ENCODE results near the gene ENG. TPM values are rescaled to one million over a fixed set of nuclear protein-coding genes. Genes with fewer than 3 reads are reported as not detected.

Gene ENG
- total RNA-seq, 1 donor from 2014 or later, result 32.2 TPM

DNA sequence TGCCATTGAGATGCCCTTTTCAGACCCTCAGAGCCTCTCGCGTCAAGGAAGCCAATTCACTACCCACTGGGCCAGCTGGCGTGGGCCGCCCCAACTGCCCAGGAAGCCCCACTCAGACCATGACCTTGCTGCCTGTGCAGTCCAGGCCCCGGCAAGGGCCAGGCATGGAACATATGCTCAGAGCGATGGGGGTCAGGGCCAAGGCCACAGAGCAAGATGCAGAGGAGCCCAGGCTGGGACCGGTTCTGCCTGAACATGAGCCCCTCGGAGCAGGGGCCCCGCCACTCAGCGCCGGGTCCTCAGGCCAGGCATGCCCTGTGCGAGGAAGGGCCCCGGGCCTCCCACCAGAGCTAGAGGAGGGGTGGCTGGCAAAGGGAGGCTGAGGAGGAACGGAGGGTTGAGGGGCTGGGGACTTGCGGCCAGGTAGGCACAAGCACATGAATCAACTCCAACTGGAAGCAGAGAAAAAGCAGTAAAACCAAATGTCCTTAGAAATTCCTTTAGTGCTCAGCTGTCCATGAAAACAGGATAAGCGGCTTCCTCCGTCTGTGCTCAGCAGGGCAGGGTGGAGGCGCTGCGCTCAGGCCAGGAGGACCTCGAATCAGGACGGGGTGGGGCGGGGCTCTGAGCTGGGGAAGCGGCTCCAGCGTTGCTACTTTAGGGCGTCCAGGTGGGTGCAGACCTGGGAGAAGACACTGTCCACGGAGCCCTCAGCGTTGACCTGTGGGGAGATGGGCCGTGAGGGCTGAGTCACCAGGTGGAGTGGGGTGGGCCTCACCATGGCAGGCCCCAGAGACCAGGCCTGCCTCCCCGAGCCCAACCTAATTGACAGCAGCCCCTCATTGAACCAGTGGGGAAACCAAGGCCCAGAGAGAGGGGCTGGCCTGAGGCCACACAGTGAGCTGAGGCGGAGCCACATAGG is 13.2 kb upstream of the ENG start:
- H3K4me3 Mint-ChIP-seq, result no peak overlapping the region
- no peaks in the 10 kb centered on the region for H3K27me3 Mint-ChIP-seq (ENCODE audit: insufficient read depth)
- peaks cover 4% of the 10 kb centered on the region for H3K36me3 Mint-ChIP-seq (ENCODE audit: low read depth)
- H3K4me1 Mint-ChIP-seq (ENCODE audit: low read depth), result peaks cover 19% of the 10 kb centered on the region
- no peak for DNase-seq (ENCODE audit: low spot score)
- H3K9me3 Mint-ChIP-seq, result no peaks in the 10 kb centered on the region
- intact Hi-C loops (cut with micrococcal nuclease), result no loop called here
- no peak overlapping the region for H3K27ac Mint-ChIP-seq

DNA sequence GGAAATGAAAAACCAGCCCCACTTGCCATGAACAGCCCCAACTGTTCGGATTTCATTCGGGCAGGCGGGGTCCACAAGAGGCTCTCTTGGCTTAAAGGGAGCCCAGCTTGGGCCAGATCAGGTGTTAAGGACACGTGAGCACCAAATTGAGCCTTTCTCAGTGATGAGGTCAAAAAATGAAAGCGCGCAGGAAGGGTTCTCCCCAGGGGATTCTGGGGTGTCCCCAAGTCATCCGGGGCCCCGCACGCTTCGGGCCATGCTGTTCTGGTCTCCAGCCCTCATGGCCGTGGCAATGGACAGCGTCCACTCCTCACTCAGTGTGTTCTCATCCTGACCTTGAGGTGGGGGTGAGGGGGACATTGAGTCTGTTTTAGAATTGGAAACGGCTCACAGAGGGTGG is 12.1 kb upstream of the ENG start:
- intact Hi-C loops (cut with micrococcal nuclease), result no loop called here
- H3K27me3 Mint-ChIP-seq (ENCODE audit: insufficient read depth), result no peaks in the 10 kb centered on the region
- H3K4me3 Mint-ChIP-seq, result no peak overlapping the region
- no peaks in the 10 kb centered on the region for H3K9me3 Mint-ChIP-seq
- peaks cover 4% of the 10 kb centered on the region for H3K36me3 Mint-ChIP-seq (ENCODE audit: low read depth)
- DNase-seq (ENCODE audit: low spot score), result no peak
- H3K4me1 Mint-ChIP-seq (ENCODE audit: low read depth), result peaks cover 23% of the 10 kb centered on the region
- no peak overlapping the region for H3K27ac Mint-ChIP-seq

DNA sequence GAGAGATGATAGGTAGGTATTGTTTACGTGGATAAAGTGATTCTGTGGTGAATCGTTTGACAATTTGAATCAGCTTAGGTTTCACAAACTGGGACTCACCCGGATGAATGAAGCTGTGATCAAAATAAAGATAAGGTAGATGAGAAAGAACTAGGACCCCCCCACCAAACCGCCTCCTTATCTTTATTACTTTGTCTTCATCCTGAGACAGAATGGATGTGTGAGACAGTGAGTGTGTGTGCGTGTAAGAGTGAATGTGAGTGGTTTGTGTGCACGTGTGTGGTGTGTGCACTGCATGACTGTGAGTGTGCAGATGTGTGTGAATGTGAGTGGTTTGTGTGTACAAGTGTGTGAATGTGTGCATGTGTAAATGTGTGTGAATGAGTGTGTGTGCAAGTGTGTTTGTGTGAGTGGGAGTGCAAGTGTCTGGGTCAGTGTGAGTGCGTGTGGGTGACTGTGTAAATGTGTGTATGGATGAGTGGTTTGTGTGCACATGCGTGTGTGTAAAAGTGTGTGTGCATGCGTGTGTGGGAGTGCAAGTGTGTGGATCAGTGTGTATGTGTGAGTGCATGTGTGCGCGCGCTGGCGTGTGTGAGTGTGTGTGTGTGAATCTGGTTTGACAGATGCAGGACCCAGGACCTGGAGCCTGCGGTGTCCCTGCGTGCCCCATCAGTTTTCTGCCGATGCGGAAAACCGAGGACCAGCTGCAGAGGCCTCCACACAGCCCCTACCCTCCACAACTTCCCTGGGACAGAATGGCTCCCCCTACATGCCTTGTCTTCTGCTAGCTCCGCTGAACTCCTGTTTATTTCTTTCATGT is 11.4 kb upstream of the ENG start:
- intact Hi-C loops (cut with micrococcal nuclease), result no loop called here
- H3K4me3 Mint-ChIP-seq, result no peak overlapping the region

DNA sequence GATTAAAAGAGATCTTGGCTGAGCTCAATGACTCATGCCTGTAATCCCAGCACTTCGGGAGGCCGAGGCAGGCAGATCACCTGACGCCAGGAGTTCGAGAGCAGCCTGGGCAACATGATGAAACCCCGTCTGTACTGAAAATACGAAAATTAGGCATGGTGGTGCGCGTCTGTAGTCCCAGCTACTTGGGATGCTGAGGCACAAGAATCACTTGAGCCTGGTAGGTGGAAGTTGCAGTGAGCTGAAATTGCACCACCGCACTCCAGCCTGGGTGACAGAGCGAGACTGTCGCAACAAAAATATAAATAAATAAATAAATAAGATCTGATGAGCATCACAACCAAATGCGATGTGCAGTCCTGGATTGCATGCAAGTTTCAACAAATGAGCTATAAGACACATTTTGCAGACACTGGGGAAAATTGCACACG is 8.7 kb upstream of the ENG start:
- no peaks in the 10 kb centered on the region for H3K9me3 Mint-ChIP-seq
- H3K4me3 Mint-ChIP-seq, result no peak overlapping the region
- peaks cover 4% of the 10 kb centered on the region for H3K36me3 Mint-ChIP-seq (ENCODE audit: low read depth)
- peaks cover 27% of the 10 kb centered on the region for H3K4me1 Mint-ChIP-seq (ENCODE audit: low read depth)
- peaks cover 3% of the 10 kb centered on the region for H3K27me3 Mint-ChIP-seq (ENCODE audit: insufficient read depth)
- intact Hi-C loops (cut with micrococcal nuclease), result no loop called here
- H3K27ac Mint-ChIP-seq, result peak overlapping the region; percentile 73
- no peak for DNase-seq (ENCODE audit: low spot score)

More for the DNA sequence above, 11.4 kb upstream of the ENG start:
- H3K36me3 Mint-ChIP-seq (ENCODE audit: low read depth), result peaks cover 4% of the 10 kb centered on the region
- H3K4me1 Mint-ChIP-seq (ENCODE audit: low read depth), result peaks cover 27% of the 10 kb centered on the region
- no peaks in the 10 kb centered on the region for H3K27me3 Mint-ChIP-seq (ENCODE audit: insufficient read depth)
- H3K9me3 Mint-ChIP-seq, result no peaks in the 10 kb centered on the region
- no peak for DNase-seq (ENCODE audit: low spot score)
- peak overlapping the region; percentile 59 for H3K27ac Mint-ChIP-seq

DNA sequence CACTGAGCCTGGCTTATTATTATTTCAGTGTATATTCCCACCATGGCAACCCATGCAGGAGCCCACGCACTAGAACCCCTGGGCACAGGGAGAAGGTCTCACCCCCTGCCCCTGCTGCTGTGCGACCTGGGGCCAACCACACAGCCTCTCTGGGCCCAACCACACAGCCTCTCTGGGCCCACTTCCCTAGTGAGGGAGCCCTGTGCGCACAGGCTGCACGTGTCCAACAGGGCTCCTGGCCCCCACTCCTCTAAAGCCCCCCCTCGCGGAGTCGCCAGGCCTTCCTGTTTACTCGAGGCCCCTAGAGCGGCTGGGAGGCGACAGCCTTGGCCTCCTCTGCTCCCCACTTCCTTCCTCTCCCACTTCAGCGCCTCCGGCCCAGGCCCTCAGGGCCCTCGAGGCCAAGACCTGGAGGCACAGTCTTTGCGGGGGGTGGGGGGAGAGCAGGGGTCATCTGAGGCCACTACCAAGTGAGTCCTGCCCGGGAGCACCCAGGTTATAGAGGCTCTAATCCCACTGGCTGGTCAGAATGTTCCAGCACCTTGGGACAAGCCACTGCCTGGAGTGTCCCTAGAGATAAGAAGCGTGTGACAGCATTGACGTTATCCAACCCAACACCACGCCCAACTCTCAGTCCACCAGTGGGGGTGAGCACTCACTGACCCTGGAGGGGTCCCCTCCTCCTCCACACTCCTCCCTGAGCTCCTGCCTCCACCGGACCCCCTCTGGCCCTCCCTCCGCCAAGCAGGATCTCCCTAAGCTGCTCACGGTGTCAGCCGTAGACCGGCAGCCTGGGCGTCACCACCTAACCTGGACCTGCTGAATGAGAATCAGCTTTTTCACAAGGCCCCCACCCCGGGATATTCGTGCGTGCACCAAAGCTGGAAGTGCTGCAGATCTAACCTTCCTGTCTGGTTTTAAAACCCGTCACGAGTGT is 7.9 kb upstream of the ENG start:
- Mint-ChIP-seq H3K4me3 (no peak overlapping the region), H3K36me3 (ENCODE audit: low read depth) (peaks cover 4% of the 10 kb centered on the region)
- DNase-seq (ENCODE audit: low spot score), result peak; percentile 24

DNA sequence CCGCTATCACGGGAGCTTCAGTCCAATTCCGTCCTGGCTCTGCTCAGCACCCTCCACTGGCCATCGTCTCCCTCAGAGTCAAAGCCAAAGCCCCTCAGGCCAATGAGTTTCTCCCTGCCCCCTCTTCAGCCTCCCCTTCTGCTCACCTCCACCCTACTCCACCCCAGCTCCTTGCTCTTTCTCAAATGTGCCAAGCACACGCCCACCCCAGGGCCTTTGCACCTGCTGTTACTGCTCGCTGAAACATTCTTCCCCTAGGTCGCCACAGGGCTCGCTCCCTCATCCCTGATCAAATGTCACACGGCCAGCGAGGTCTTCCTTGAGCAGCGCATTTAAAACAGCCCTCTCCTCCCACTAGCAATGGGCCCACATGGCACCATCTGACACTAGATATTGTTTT is 6.3 kb upstream of the ENG start:
- Mint-ChIP-seq H3K9me3 (no peaks in the 10 kb centered on the region), H3K27ac (no peak overlapping the region)

More for the DNA sequence above, 7.9 kb upstream of the ENG start:
- Mint-ChIP-seq H3K9me3 (no peaks in the 10 kb centered on the region), H3K4me1 (ENCODE audit: low read depth) (peaks cover 27% of the 10 kb centered on the region), H3K27ac (peak overlapping the region; percentile 73), H3K27me3 (ENCODE audit: insufficient read depth) (peaks cover 3% of the 10 kb centered on the region)
- intact Hi-C loops (cut with micrococcal nuclease), result no loop called here

DNA sequence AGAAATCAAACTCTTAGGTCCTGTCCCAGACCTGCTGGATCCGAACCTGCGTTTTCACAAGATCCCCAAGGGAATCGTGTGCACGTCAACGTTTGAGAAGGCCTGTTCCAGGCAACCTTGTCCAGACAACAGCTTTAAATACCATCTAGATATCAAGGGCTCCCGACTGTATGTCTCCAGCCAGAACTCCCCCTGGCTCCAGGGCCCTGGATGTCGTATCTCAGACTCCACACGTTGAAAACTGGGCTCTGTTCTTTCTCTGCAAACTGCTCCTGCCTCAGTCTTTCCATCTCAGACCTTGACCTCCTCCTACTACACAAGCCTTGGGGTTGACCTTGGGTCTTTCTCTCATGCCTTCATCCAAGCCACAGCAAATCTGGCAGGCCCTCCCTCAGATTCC is 5.8 kb upstream of the ENG start:
- no peak overlapping the region for H3K4me3 Mint-ChIP-seq
- no peak overlapping the region for H3K27ac Mint-ChIP-seq
- H3K27me3 Mint-ChIP-seq (ENCODE audit: insufficient read depth), result peaks cover 3% of the 10 kb centered on the region
- no peaks in the 10 kb centered on the region for H3K9me3 Mint-ChIP-seq
- intact Hi-C loops (cut with micrococcal nuclease), result no loop called here
- no peak for DNase-seq (ENCODE audit: low spot score)
- H3K4me1 Mint-ChIP-seq (ENCODE audit: low read depth), result peaks cover 19% of the 10 kb centered on the region
- H3K36me3 Mint-ChIP-seq (ENCODE audit: low read depth), result no peaks in the 10 kb centered on the region

More for the DNA sequence above, 6.3 kb upstream of the ENG start:
- H3K27me3 Mint-ChIP-seq (ENCODE audit: insufficient read depth), result peaks cover 3% of the 10 kb centered on the region
- peaks cover 1% of the 10 kb centered on the region for H3K36me3 Mint-ChIP-seq (ENCODE audit: low read depth)
- no peak overlapping the region for H3K4me3 Mint-ChIP-seq
- intact Hi-C loops (cut with micrococcal nuclease), result no loop called here
- DNase-seq (ENCODE audit: low spot score), result no peak
- H3K4me1 Mint-ChIP-seq (ENCODE audit: low read depth), result peaks cover 24% of the 10 kb centered on the region

DNA sequence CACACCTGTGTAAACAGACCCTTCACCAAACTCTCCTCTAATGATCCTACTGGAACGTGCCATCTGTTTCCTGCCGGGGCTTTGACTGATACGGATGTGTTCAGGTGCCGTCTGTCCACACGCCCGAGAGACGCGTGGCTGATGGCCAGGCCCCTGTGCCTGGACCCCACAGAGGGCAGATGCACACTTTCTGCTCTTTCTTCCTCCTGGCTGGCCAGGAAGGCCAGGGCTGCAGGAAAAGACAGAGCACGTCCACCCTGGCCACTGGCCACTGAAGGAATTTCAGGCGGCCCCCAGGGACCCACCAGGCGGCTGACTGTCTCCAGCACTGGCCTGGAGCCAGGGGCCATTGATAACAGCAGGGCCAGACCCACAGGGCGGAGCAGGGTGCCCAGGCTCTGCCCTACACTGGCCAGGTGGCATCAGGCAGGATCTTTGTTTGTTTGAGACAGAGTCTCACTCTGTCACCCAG is 3.6 kb upstream of the ENG start:
- Mint-ChIP-seq H3K36me3 (ENCODE audit: low read depth) (no peaks in the 10 kb centered on the region), H3K27ac (no peak overlapping the region), H3K4me3 (no peak overlapping the region), H3K9me3 (no peaks in the 10 kb centered on the region), H3K4me1 (ENCODE audit: low read depth) (peaks cover 16% of the 10 kb centered on the region), H3K27me3 (ENCODE audit: insufficient read depth) (peaks cover 3% of the 10 kb centered on the region)
- DNase-seq (ENCODE audit: low spot score), result no peak
- intact Hi-C loops (cut with micrococcal nuclease), result no loop called here

DNA sequence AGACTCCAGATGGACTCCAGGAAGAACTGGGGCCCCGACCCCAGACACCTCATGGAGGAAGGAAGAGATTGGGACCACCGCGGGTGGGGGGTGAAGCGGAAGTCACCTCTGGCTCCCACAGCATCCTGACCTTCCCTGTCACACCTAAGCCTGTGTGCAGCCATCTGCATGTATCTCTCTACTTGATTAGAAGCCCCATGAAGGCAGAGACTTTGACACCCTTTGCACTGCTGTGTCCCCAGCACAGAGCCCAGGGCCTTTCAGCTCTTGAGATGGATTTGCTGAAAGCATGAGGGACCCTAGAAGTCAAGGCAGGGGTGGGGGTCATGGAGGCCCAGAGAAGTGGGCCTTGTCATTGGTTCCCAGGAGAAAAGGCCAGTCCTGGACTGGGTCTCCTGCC is 2.8 kb upstream of the ENG start:
- Mint-ChIP-seq H3K27me3 (ENCODE audit: insufficient read depth) (peaks cover 3% of the 10 kb centered on the region), H3K36me3 (ENCODE audit: low read depth) (peaks cover under 1% of the 10 kb centered on the region), H3K9me3 (peaks cover under 1% of the 10 kb centered on the region), H3K27ac (no peak overlapping the region), H3K4me1 (ENCODE audit: low read depth) (peaks cover 17% of the 10 kb centered on the region), H3K4me3 (no peak overlapping the region)
- DNase-seq (ENCODE audit: low spot score), result no peak
- intact Hi-C loops (cut with micrococcal nuclease), result no loop called here

DNA sequence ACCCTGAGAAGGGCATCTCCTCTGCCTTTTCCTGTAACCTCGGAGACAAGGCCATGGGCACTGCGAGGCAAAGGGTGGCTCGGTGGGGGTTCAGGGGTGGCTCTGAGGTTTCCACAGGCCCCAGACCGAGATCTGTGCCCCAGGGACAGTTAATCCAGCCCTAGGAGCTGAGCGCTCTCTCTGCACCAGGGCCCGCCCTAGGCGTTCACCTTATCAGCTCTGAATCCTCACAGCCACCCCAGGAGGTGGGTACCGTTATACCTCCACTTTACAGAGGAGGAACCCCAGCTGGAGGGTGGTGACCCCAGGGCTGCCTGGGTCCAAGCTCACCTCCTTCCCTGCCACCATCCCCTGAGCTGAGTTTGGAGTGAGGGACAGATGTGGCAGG is 2.3 kb upstream of the ENG start:
- Mint-ChIP-seq H3K36me3 (ENCODE audit: low read depth) (peaks cover 5% of the 10 kb centered on the region), H3K27ac (no peak overlapping the region), H3K4me3 (no peak overlapping the region), H3K27me3 (ENCODE audit: insufficient read depth) (peaks cover 3% of the 10 kb centered on the region), H3K9me3 (peaks cover 4% of the 10 kb centered on the region), H3K4me1 (ENCODE audit: low read depth) (peaks cover 22% of the 10 kb centered on the region)
- DNase-seq (ENCODE audit: low spot score), result no peak
- intact Hi-C loops (cut with micrococcal nuclease), result no loop called here

DNA sequence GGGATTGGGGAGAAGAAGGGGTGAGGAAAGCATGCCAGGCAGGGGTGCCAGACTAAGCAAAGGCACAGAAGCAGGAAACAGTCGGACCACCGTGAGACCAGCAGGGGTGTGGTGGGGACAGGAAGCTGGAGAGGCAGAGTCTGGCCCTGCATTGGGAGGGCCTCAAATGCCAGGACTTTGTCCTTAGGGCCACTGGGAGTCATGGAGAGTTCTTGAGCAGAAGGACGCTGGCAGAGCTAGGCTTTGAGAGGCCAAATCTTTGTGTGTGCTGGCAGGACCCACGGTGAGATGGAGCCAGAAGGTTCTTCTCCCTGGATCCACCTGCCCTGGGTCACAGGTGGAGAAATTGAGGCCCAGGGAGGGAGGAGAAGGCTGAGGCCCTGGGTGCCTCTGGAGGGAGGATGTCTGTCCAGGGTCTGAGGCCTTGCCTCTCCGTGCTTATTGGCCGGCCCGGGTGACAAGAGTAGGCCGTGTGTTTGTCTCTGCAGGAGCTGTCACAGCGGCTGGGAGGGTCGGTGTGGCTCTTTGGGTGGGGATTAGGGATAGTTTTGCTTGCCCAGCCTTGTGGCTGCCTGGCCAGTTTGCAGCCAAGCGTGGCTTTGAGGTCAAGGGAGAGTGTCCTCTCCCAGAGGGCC is 1.8 kb upstream of the ENG start:
- Mint-ChIP-seq H3K27me3 (ENCODE audit: insufficient read depth) (peaks cover 3% of the 10 kb centered on the region), H3K4me1 (ENCODE audit: low read depth) (peaks cover 21% of the 10 kb centered on the region), H3K36me3 (ENCODE audit: low read depth) (peaks cover 5% of the 10 kb centered on the region), H3K27ac (no peak overlapping the region), H3K4me3 (no peak overlapping the region), H3K9me3 (peaks cover 4% of the 10 kb centered on the region)
- intact Hi-C loops (cut with micrococcal nuclease), result no loop called here
- no peak for DNase-seq (ENCODE audit: low spot score)

DNA sequence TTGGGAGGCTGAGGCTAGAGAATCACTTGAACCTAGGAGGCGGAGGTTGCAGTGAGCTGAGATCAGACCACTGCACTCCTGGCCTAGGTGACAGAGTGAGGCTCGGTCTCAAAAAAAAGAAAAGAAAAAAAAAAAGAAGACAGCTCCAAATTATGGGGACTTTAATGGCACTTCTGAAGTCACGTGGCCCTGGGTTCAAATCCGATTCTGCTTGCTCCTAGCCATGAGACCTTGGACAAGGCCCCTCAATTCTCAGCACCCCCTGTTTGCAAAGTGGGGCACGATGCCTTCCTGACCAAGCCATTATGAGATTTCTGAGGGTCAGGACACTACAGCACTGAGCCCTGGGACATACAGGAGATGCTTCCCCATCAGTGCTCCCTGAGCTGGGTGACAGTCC is 1.1 kb upstream of the ENG start:
- peaks cover 7% of the 10 kb centered on the region for H3K36me3 Mint-ChIP-seq (ENCODE audit: low read depth)
- intact Hi-C loops (cut with micrococcal nuclease), result no loop called here
- peak overlapping the region; percentile 67 for H3K27ac Mint-ChIP-seq
- H3K9me3 Mint-ChIP-seq, result peaks cover 4% of the 10 kb centered on the region
- H3K4me3 Mint-ChIP-seq, result peak overlapping the region; percentile 34
- DNase-seq (ENCODE audit: low spot score), result no peak
- H3K27me3 Mint-ChIP-seq (ENCODE audit: insufficient read depth), result peaks cover 2% of the 10 kb centered on the region
- peaks cover 21% of the 10 kb centered on the region for H3K4me1 Mint-ChIP-seq (ENCODE audit: low read depth)
